ENCODE data around the gene HLCS.

HLCS gene

DNA sequence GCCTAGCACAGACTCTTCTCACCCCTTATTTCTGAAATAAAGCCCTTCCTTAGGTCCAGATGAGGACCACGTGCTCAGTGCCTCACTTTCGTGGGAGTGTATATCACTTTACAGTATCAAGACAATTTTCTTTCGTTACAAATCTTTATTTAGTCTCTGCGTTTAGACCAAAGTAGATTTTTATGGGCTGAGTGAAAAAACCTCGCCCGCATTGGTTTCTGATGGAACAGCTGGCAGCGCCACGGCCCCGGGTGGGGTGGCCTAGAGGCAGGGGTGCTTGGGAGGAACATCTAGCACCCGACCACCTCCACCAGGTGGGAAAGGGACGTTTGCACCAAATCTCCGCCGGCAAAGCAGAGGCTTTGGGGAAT, 260.0 kb downstream of the HLCS start:
- no peak for FAIRE-seq
- DNase-seq (ENCODE audit: insufficient read length) = no peak
- no peak for TF ChIP-seq TAF1 (IDR thresholded peaks at IDR 0.05; ENCODE audit: borderline replicate concordance, low read depth, low read length)
- no peak for TF ChIP-seq POLR2AphosphoS5 (IDR thresholded peaks at IDR 0.05; ENCODE audit: low read depth, low read length)
- TF ChIP-seq POLR2A (IDR thresholded peaks at IDR 0.05; ENCODE audit: low read depth, low read length) = no peak

DNA sequence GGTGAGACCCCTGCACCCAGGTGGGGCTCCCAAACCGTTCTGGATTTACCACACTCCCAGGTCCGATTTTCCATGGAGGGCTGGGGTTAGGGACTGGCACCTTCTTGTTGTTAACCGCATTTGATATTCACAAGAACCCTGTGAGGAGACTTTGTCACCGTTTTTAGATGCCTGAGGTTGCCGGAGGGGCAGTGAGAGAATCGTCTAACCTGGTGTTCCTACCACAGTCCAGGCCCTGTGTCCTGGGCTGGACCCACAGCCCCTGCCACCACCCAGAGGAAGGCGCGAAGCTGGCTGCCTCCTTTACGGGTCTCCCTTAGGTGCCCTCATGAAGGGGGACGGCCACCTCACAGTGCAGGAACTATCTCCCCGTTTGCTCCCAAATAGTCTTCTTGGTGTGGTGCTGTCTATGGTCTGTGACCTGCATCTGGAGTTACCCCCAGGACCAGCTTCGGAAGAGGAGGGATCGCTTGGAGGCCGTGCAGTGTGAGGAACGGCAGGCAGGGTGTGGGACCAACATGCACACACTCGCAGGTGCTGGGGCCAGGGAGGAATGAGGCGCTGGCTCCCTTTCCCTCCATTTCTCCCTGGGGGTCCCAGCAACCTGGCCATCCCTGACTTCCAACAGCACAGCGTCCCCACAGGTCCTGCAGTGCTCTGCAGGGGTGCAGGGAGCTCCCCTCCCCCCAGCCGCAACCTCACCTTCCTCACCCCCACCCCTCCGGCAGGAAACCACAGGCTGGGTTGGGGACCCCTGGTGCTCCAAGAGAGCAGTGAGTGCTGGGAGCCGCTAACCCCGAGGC, 260.6 kb downstream of the HLCS start:
- FAIRE-seq (no peak), DNase-seq (ENCODE audit: insufficient read length) (no peak)
- TF ChIP-seq POLR2A (IDR thresholded peaks at IDR 0.05; ENCODE audit: low read depth, low read length) = no peak

DNA sequence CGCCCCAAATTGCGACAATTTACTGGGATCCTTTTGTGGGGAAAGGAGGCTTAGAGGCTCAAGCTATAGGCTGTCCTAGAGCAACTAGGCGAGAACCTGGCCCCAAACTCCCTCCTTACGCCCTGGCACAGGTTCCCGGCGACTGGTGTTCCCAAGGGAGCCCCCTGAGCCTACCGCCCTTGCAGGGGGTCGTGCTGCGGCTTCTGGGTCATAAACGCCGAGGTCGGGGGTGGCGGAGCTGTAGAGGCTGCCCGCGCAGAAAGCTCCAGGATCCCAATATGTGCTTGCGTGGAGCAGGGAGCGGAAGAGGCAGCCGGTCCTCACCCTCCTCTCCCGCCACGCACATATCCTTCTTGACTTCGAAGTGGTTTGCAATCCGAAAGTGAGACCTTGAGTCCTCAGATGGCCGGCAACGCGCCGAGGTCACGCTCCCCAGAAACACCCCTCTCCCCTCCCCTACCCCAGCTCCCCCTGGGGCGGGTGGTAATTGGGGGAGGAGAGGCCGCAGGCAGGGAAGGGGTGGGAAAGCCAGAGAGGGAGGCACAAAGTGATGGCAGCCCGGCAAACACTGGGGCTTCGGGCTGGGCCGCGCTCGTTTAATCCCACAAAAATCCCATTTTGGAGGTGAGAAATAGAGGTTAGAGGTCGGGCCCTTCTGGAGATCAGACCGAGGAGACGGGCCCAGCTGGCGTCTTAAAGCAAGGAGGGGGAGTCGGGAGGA, 261.4 kb downstream of the HLCS start:
- no peak for TF ChIP-seq POLR2AphosphoS5 (IDR thresholded peaks at IDR 0.05; ENCODE audit: low read depth, low read length)
- TF ChIP-seq POLR2A (IDR thresholded peaks at IDR 0.05; ENCODE audit: low read depth, low read length) = no peak
- TF ChIP-seq TAF1 (IDR thresholded peaks at IDR 0.05; ENCODE audit: borderline replicate concordance, low read depth, low read length) = no peak
- DNase-seq (ENCODE audit: insufficient read length) = no peak
- no peak for FAIRE-seq

DNA sequence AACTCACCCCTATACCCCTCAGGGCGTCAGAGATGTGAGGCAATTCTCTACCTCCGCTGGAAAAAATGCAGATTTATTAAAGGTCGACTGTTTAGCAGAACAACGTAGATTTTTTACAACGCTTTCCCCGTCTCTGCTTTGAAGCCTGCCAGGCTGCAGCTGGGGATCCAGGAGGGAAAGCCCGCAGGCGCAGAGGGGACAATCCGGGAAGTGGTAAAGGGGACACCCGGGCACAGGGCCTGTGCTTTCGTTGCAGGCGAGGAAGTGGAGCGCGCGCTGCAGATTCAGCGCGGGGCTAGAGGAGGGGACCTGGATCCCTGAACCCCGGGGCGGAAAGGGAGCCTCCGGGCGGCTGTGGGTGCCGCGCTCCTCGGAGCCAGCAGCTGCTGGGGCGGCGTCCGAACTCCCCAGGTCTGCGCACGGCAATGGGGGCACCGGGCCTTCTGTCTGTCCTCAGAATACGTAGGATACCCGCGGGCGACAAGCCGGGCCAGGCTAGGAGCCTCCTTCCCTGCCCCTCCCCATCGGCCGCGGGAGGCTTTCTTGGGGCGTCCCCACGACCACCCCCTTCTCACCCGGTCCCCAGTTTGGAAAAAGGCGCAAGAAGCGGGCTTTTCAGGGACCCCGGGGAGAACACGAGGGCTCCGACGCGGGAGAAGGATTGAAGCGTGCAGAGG, 262.1 kb downstream of the HLCS start:
- TF ChIP-seq TAF1 (IDR thresholded peaks at IDR 0.05; ENCODE audit: borderline replicate concordance, low read depth, low read length) (no peak), POLR2AphosphoS5 (IDR thresholded peaks at IDR 0.05; ENCODE audit: low read depth, low read length) (no peak), POLR2A (IDR thresholded peaks at IDR 0.05; ENCODE audit: low read depth, low read length) (no peak)
- no peak for FAIRE-seq
- no peak for DNase-seq (ENCODE audit: insufficient read length)

DNA sequence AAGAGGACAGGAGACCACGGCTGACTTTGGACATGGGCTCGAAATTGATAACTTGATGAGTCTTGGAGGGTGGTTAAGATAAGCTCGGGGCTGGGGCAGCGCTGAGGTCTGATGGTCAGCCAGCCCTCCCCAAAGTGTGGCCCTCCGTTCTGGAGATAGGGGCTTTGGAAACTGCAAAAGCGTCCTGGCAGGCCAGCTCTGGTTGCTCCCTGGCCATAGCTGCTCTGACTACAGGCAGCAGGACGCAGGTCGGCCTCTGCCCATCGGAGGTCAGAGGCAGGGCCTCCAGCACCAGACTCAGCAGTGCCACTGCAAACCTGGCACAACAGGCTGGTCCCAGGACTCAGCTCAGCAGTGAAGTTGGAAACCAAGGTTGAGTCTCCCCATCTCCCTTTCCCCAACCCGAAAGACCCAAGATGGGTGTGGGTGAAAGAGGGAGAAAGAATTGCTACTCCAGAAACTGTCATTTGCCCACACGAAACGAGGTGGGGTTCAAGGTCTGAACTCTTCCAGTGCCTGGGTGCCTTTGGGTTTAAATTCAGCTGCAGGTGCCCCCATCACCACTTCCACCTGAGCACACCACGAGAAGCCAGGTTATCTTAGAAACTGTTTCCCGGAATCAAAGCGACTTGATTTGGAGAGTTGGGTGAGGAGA, 262.7 kb downstream of the HLCS start:
- FAIRE-seq (no peak), DNase-seq (ENCODE audit: insufficient read length) (no peak)
- no peak for TF ChIP-seq POLR2AphosphoS5 (IDR thresholded peaks at IDR 0.05; ENCODE audit: low read depth, low read length)
- TF ChIP-seq POLR2A (IDR thresholded peaks at IDR 0.05; ENCODE audit: low read depth, low read length) = no peak
- TF ChIP-seq TAF1 (IDR thresholded peaks at IDR 0.05; ENCODE audit: borderline replicate concordance, low read depth, low read length) = no peak

DNA sequence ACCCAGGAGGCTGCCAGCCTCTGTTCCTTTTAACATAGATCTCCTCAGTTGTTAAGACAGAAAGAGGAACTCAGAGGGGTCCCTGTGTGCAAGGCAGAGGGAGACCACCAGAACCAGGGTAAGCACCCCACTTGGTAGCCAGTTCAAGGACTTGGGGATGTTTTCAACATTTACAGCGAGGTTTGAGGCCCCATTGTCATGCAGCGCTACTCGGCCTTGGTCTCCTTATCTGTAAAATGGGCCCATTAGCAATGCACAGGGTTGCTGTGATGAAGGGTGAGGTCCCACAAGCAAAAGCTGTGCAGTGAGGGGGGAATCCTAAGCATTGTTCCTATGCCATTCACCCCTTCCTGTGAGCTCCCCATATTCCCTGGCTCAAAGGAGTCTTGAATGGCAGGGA, 263.3 kb downstream of the HLCS start:
- no peak for DNase-seq (ENCODE audit: insufficient read length)

DNA sequence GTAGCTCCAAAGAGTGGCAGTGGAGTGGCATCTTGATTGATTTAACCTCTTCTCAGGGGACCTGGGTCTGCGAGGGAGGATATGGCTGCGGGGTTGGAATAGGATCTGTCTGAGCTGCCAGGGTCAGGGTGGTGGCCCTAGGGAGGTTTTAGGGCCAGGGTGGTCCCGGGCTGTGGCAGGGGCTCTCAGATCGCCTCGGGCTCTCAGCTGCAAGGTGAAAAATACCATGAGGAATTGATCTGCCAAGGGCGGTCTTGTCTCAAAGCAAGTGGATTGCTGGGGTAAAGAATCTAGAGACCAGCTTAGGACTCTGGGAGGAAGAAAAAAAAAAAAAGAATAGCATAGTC, 263.9 kb downstream of the HLCS start:
- DNase-seq (ENCODE audit: insufficient read length) (no peak), FAIRE-seq (no peak)
- TF ChIP-seq POLR2A (IDR thresholded peaks at IDR 0.05; ENCODE audit: low read depth, low read length) = no peak
- TF ChIP-seq TAF1 (IDR thresholded peaks at IDR 0.05; ENCODE audit: borderline replicate concordance, low read depth, low read length) = no peak
- TF ChIP-seq POLR2AphosphoS5 (IDR thresholded peaks at IDR 0.05; ENCODE audit: low read depth, low read length) = no peak

More for the DNA sequence above, 263.3 kb downstream of the HLCS start:
- TF ChIP-seq POLR2AphosphoS5 (IDR thresholded peaks at IDR 0.05; ENCODE audit: low read depth, low read length) = no peak
- no peak for TF ChIP-seq TAF1 (IDR thresholded peaks at IDR 0.05; ENCODE audit: borderline replicate concordance, low read depth, low read length)
- no peak for TF ChIP-seq POLR2A (IDR thresholded peaks at IDR 0.05; ENCODE audit: low read depth, low read length)
- FAIRE-seq = no peak

DNA sequence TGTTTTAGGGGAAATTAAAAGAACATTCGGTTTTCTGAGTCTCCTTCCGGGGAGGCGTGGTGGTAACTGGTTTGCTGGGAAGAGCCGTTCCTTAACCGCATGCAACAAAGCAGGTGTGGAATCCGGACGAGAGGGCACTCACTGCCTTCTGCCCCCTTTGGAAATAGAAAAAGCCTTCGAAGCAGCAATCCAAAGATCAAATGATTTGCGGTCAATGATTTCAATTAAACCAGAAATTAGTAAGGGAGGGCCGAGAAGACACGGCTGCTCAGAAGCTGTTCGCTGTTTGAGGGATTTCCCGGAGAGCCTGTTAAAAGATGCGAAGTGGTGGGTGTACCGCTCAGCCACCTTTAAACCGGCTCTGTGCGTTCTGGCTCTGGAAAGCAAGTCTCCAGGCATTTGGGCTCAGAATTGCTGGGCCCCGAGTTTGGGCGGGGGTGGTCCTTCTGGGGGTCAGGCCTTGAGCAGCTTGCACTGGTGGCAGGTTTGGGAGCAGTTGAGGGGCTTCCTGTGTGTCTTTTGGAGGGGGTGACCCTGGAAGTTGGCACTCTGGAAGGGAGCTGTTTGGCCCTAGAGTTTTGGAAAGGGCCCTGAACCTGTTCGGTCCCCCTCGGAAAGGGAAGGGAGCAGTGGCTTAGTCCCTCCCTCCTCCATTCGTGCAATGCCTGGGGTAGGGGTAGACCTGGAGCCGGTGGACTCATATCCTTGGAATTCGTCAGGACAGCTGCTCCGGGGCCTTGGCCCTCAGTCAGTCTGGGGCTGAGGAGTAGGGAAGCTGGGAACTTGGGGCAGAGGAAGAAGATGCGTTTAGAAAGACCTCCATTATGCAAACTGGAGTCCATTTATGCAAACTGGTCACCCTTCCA, 264.5 kb downstream of the HLCS start:
- DNase-seq (ENCODE audit: insufficient read length) = no peak
- no peak for TF ChIP-seq POLR2AphosphoS5 (IDR thresholded peaks at IDR 0.05; ENCODE audit: low read depth, low read length)
- FAIRE-seq = no peak

DNA sequence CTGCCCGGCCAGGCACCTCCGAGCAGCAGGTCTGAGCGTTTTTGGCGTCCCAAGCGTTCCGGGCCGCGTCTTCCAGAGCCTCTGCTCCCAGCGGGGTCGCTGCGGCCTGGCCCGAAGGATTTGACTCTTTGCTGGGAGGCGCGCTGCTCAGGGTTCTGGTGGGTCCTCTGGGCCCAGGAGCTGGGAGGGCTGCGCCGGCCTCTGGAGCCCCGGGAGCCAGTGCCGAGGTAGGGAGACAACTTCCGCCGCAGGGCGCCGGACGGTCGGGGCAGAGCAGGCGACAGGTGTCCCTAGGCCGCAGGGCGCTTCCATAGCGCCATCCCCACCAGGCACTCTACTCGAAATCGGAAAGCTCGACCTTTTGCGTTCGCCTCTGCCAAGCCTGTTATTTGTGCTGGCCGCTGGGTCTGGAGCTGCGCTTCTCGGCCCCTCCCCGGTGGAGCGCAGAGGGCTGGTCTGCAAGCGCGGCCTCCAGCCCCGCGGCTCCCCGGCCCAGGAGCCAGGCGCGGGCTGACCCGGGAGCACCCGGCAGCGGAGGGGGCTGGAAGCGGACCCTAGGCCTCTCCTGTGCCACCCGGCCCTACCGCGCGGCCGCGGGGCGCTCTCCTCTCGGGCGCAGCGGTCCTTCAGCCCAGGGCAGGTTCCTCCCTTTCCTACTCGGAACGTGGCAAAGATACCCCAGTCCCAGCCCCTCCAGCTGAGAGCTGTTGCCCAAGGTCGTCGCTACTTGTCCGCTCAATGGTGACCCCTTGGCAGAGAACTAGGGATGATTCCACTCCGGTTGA, 265.3 kb downstream of the HLCS start:
- no peak for TF ChIP-seq TAF1 (IDR thresholded peaks at IDR 0.05; ENCODE audit: borderline replicate concordance, low read depth, low read length)
- TF ChIP-seq POLR2A (IDR thresholded peaks at IDR 0.05; ENCODE audit: low read depth, low read length) = no peak
- TF ChIP-seq POLR2AphosphoS5 (IDR thresholded peaks at IDR 0.05; ENCODE audit: low read depth, low read length) = no peak
- DNase-seq (ENCODE audit: insufficient read length) (peak; percentile 20), FAIRE-seq (no peak)

Measured in GM12892 (cell line).